Esophagus muscularis mucosa (tissue), 4 donors: ENCODE measurements around the gene TSPAN17. TPM values are rescaled to one million over a fixed set of nuclear protein-coding genes. Genes with fewer than 3 reads are reported as not detected.

Experiments
- DNase-seq: peaks from one replicate; pipeline ENCODE4 v3.0.0-alpha.2; 2017; ENCODE audit errors: extremely low spot score
- H3K27ac ChIP-seq, 4 donors: fragments of 200-600 bp; sonication (generic); replicated peaks in 1 of 4; 1 replicate in 3 of 4; 2 replicates in 1 of 4; pipeline ENCODE4 v1.5.1; 2016 to 2019; ENCODE audit warnings: mild to moderate bottlenecking in 1 of 4
- H3K27me3 ChIP-seq, 4 donors: fragments of 200-600 bp; sonication (generic); one replicate each; pipeline versions ENCODE4 v1.5.1 to v1.6.0; 2016 to 2019
- H3K36me3 ChIP-seq, 4 donors: fragments of 200-600 bp; sonication (generic); one replicate each; pipeline ENCODE4 v1.5.1; 2016 to 2019
- H3K4me1 ChIP-seq, 4 donors: fragments of 200-600 bp; sonication (generic); one replicate each; pipeline ENCODE4 v1.5.1; 2016 to 2019
- H3K4me3 ChIP-seq, 4 donors: fragments of 200-600 bp; sonication (generic); 1 replicate in 2 of 4; 2 replicates in 2 of 4; pipeline ENCODE4 v1.5.1; 2016 to 2019; ENCODE audit warnings: mild to moderate bottlenecking in 4 of 4, moderate library complexity in 1 of 4
- H3K9me3 ChIP-seq, 4 donors: fragments of 200-600 bp; sonication (generic); 1 replicate in 3 of 4; 2 replicates in 1 of 4; pipeline ENCODE4 v1.5.1; 2016 to 2019
- CTCF ChIP-seq, 3 experiments: fragments of 200-600 bp in 2 of 3; fragments of 450-650 bp in 1 of 3; sonication (generic) in 2 of 3; IDR thresholded peaks; one replicate each; pipeline ENCODE4 v1.5.1; 2017 to 2019; ENCODE audit warnings: antibody characterized with exemption in 3 of 3, mild to moderate bottlenecking in 2 of 3, moderate library complexity in 1 of 3
- EP300 ChIP-seq: sonication (generic); formaldehyde crosslinking; IDR thresholded peaks from one replicate; pipeline ENCODE4 v1.6.1; 2017; ENCODE audit warnings: antibody characterized with exemption
- POLR2A ChIP-seq: fragments of 450-650 bp; IDR thresholded peaks from one replicate; pipeline ENCODE4 v1.6.1; 2017; ENCODE audit warnings: antibody characterized with exemption, moderate library complexity, mild to moderate bottlenecking, low read depth
- POLR2AphosphoS5 ChIP-seq, 2 donors: sonication (generic); formaldehyde crosslinking; IDR thresholded peaks; one replicate each; pipeline ENCODE4 v1.6.1; 2017; ENCODE audit warnings: antibody characterized with exemption in 2 of 2
- WGBS: methylation state at CpG from one replicate; pipeline ENCODE4 v1.1.5; 2018; 5-methylcytosine and 5-hydroxymethylcytosine counted together
- intact Hi-C: fragments of 100-400 bp; cut with DNase I; formaldehyde crosslinking; loops from one replicate; pipeline ENCODE4 v1.15.1; 2023
- total RNA-seq, 4 donors: library from RNA; depleted of rRNA; stranded (reverse); fragments of >200 nt; gene quantifications; one replicate each; pipeline versions ENCODE4 v1.1.0 to v1.2.1, GENCODE V29; 2016

Gene TSPAN17
- total RNA-seq, 4 donors from 2014 or later, result 8.3 to 18.6 (median 14.8) TPM

DNA sequence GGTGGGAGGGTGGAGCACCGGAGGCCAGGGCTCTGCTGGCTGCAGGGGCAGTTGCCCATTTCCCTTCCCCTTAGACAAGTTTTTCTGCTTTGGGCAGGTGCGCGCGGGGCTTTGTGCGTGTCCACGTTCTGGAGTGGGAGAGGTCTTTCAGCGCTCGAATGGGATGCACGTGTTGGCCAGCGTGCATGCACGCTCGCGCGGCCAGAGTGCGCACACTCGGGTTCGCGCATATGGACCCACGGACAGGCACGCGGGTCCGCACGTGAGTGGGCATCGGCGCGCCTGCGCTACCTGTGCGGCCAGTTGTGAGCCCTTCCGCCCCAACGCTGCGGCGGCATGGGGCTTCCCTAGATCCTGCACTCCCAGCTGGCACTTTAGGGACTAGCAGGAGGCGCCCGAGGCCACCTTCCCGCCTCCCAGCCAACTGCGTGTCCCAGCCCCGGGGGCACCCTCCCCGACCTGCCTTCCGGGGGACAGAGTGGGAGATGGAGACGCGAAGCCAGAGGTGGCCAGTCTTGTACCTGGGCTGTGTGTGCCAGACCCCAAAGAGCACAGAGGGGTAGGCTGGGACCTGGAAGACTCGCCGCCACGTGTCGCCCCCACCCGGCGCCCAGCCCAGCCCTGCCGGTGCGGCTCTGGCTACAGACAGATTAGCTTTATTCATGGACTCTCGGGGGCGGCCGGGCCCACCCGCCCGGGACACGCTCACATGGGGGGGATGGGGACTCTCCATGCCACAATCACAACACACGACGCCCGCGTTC is 27.5 kb upstream of the TSPAN17 start:
- H3K27ac ChIP-seq, result no peak overlapping the region
- H3K9me3 ChIP-seq, result no peaks in the 10 kb centered on the region
- intact Hi-C loops, result no loop called here
- DNase-seq, result no peak
- TF ChIP-seq POLR2AphosphoS5 (IDR thresholded peaks at IDR 0.05), result no peak
- TF ChIP-seq CTCF (IDR thresholded peaks at IDR 0.05), result no peak
- TF ChIP-seq POLR2A, result no peak
- no peak for TF ChIP-seq EP300
- H3K27me3 ChIP-seq, result peaks cover 6 to 96% (median 43%) of the 10 kb centered on the region in 4 donors
- H3K4me1 ChIP-seq, result peaks cover 23 to 32% (median 29%) of the 10 kb centered on the region in 4 donors
- no peaks in the 10 kb centered on the region for H3K36me3 ChIP-seq
- WGBS, result 13% methylated on average over 27 of the region's 59 CpGs
- peak overlapping the region; percentile 7 to 29 (median 17) for H3K4me3 ChIP-seq

- intact Hi-C loops, result no loop called here
- Histone ChIP-seq H3K27me3 (peaks cover 6 to 96% (median 43%) of the 10 kb centered on the region in 4 donors), H3K4me3 (peak overlapping the region in 1 of 4 donors; percentile 7), H3K9me3 (no peaks in the 10 kb centered on the region), H3K36me3 (no peaks in the 10 kb centered on the region), H3K27ac (no peak overlapping the region), H3K4me1 (peaks cover 23 to 32% (median 29%) of the 10 kb centered on the region in 4 donors)
- no peak for DNase-seq
- 7% methylated on average over 30 of the region's 32 CpGs for WGBS
- TF ChIP-seq POLR2AphosphoS5 (IDR thresholded peaks at IDR 0.05) (no peak), EP300 (no peak), POLR2A (no peak), CTCF (IDR thresholded peaks at IDR 0.05) (no peak)
Measured at GRCh38 chr5:176620333-176620981, 26.8 kb upstream of the TSPAN17 start.

GRCh38 chr5:176621661-176622079 is 25.6 kb upstream of the TSPAN17 start:
- intact Hi-C loops, result no loop called here
- Histone ChIP-seq H3K9me3 (no peaks in the 10 kb centered on the region), H3K27me3 (peaks cover 6 to 96% (median 40%) of the 10 kb centered on the region in 4 donors), H3K4me3 (no peak overlapping the region), H3K27ac (no peak overlapping the region), H3K36me3 (no peaks in the 10 kb centered on the region), H3K4me1 (peaks cover 23 to 32% (median 29%) of the 10 kb centered on the region in 4 donors)
- TF ChIP-seq EP300 (no peak), POLR2AphosphoS5 (IDR thresholded peaks at IDR 0.05) (no peak), CTCF (IDR thresholded peaks at IDR 0.05) (no peak), POLR2A (no peak)
- 42% methylated on average over 13 of the region's 13 CpGs for WGBS
- no peak for DNase-seq

DNA sequence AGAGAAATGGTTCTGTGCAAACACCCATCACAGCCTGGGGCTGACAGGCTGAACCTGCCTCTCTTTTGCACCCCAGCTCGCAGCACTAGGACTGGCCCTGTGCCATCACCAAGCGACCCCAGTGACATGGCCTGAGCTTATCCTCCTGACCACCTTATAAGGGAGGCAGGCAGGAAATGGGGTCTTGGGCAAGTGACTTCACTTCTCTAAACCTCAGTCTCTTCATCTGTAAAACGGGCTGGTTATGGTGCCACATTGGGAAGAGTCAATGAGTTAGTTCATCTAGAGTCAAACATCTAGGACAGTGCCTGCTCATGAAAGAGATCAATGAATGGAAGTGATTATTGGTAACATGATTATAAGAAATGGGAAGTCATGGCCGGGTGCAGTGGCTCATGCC is 23.1 kb upstream of the TSPAN17 start:
- Histone ChIP-seq H3K4me3 (no peak overlapping the region), H3K36me3 (no peaks in the 10 kb centered on the region), H3K4me1 (peaks cover 21 to 29% (median 24%) of the 10 kb centered on the region in 4 donors), H3K9me3 (no peaks in the 10 kb centered on the region), H3K27me3 (peaks cover 6 to 96% (median 45%) of the 10 kb centered on the region in 4 donors), H3K27ac (no peak overlapping the region)
- 69% methylated on average over 4 of the region's 4 CpGs for WGBS
- intact Hi-C loops, result no loop called here
- TF ChIP-seq POLR2A, result no peak
- TF ChIP-seq EP300, result no peak
- no peak for DNase-seq

DNA sequence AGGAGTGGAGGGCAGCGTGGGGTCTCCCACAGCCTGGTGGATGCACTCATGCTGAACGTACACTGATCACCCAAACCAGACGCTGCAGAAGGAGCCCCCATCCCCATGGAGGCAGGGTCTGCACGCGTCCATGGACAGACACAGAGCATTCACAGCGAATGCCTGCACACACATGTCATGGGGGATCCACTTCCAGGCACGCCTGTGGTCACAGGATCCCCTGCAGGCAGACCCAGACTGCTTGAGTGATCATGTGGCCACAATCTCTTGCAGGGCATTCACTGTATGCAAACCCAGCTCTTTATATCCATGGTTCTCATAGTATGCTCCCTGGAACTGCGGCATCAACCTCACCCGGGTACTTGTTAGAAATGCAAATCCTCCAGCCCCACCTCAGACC is 22.3 kb upstream of the TSPAN17 start:
- no peaks in the 10 kb centered on the region for H3K9me3 ChIP-seq
- DNase-seq, result no peak
- no peaks in the 10 kb centered on the region for H3K36me3 ChIP-seq
- TF ChIP-seq CTCF (IDR thresholded peaks at IDR 0.05) (no peak), EP300 (no peak), POLR2AphosphoS5 (IDR thresholded peaks at IDR 0.05) (no peak), POLR2A (no peak)
- WGBS, result 79% methylated on average over 8 of the region's 9 CpGs
- H3K4me3 ChIP-seq, result no peak overlapping the region
- no peak overlapping the region for H3K27ac ChIP-seq
- peaks cover 2 to 96% (median 45%) of the 10 kb centered on the region in 4 donors for H3K27me3 ChIP-seq
- intact Hi-C loops, result no loop called here
- peaks cover 21 to 29% (median 24%) of the 10 kb centered on the region in 4 donors for H3K4me1 ChIP-seq
